MCF 10A (cell line): ENCODE data around the gene GPA33. TPM values are rescaled to one million over a fixed set of nuclear protein-coding genes. Genes with fewer than 3 reads are reported as not detected.
"Not testable (repeated sequence)": the region's sequence is repeated elsewhere in the genome, so short reads cannot be mapped to it uniquely, and the experiment has no call there.

Experiments used
- BruUV-seq: library from RNA; stranded (reverse); fragments of 400-500 nt; replicated peaks from 2 replicates; lab custom pipeline; 2021; lab: Mats Ljungman, UMichigan
- CTCF ChIA-PET: fragments of 300-600 bp; sonication (Branson Sonifier 250); formaldehyde crosslinking; extraction: SDS; loops from one replicate; lab custom pipeline; 2021; ENCODE audit warnings: antibody characterized with exemption, inconsistent platforms; lab: Yijun Ruan, JAX
- POLR2A ChIA-PET: fragments of 300-600, 350-650 bp; sonication (Branson Sonifier 250); formaldehyde crosslinking; extraction: SDS; loops from one replicate; lab custom pipeline; 2020; ENCODE audit warnings: antibody characterized with exemption, inconsistent platforms; lab: Yijun Ruan, JAX
- DNase-seq: peaks from one replicate; pipeline ENCODE4 v3.0.0-alpha.2; 2018; ENCODE audit not compliant: unreplicated experiment
- H3K27ac Mint-ChIP-seq: one replicate; pipeline ENCODE4 v1.8.0; 2022; ENCODE audit warnings: mild to moderate bottlenecking, low read depth, mixed read lengths; ENCODE audit not compliant: unreplicated experiment
- H3K27me3 Mint-ChIP-seq: one replicate; pipeline ENCODE4 v1.8.0; 2022; ENCODE audit warnings: mixed read lengths; ENCODE audit not compliant: insufficient read depth, unreplicated experiment
- H3K36me3 Mint-ChIP-seq: one replicate; pipeline ENCODE4 v1.8.0; 2022; ENCODE audit warnings: mild to moderate bottlenecking, moderate library complexity, mixed read lengths; ENCODE audit not compliant: insufficient read depth, unreplicated experiment
- H3K4me1 Mint-ChIP-seq: one replicate; pipeline ENCODE4 v1.8.0; 2022; ENCODE audit warnings: mixed read lengths; ENCODE audit not compliant: insufficient read depth, unreplicated experiment
- H3K4me3 Mint-ChIP-seq: one replicate; pipeline ENCODE4 v1.8.0; 2022; ENCODE audit warnings: mild to moderate bottlenecking, moderate library complexity, mixed read lengths; ENCODE audit not compliant: unreplicated experiment
- H3K9me3 Mint-ChIP-seq: one replicate; pipeline ENCODE4 v1.8.0; 2022; ENCODE audit warnings: mixed read lengths; ENCODE audit not compliant: unreplicated experiment
- CTCF ChIP-seq: fragments of 200-600 bp; IDR thresholded peaks from one replicate; pipeline ENCODE4 v1.8.0; 2022; ENCODE audit warnings: antibody characterized with exemption, mild to moderate bottlenecking; ENCODE audit not compliant: unreplicated experiment
- intact Hi-C: fragments of 100-400 bp; cut with micrococcal nuclease; formaldehyde crosslinking; loops from 2 replicates; pipeline ENCODE4 v1.14.1; 2022
- total RNA-seq: library from RNA; stranded (reverse); gene quantifications from 2 replicates; pipeline ENCODE4 v1.2.3, GENCODE V29; 2022

Gene GPA33
- total RNA-seq, 1 experiment from 2014 or later, result not detected

GRCh38 chr1:167033646-167034045, 56.5 kb downstream of the GPA33 start:
- Mint-ChIP-seq H3K27me3 (peaks cover 34% of the 10 kb centered on the region), H3K4me3 (no peak overlapping the region), H3K36me3 (no peaks in the 10 kb centered on the region), H3K9me3 (no peaks in the 10 kb centered on the region), H3K27ac (no peak overlapping the region), H3K4me1 (no peaks in the 10 kb centered on the region)
- TF ChIP-seq CTCF, result no peak
- BruUV-seq, result no TSS peak
- intact Hi-C loops, result no loop called here
- POLR2A ChIA-PET, result interaction anchor here (0.6 kb wide), 1 partner anchor 77 kb away, joined by 3 read pairs; no protein-coding TSS in a partner anchor
- CTCF ChIA-PET, result interaction anchor here (1.0 to 2.7 kb wide), 3 partner anchors 24 to 123 kb away, joined by 3 to 12 read pairs (median 5); no protein-coding TSS in a partner anchor
- DNase-seq, result no peak

GRCh38 chr1:167029553-167029952, 60.6 kb downstream of the GPA33 start:
- CTCF ChIA-PET, BruUV-seq, H3K4me1 Mint-ChIP-seq, intact Hi-C loops, H3K4me3 Mint-ChIP-seq, POLR2A ChIA-PET, DNase-seq, H3K36me3 Mint-ChIP-seq, H3K27ac Mint-ChIP-seq, H3K9me3 Mint-ChIP-seq: not testable (repeated sequence)
- peaks cover 70% of the 10 kb centered on the region for H3K27me3 Mint-ChIP-seq

- H3K27ac Mint-ChIP-seq, result no peak overlapping the region
Measured at GRCh38 chr1:167022384-167022783, 67.8 kb downstream of the GPA33 start.

GRCh38 chr1:167016100-167016750, 74.0 kb downstream of the GPA33 start:
- TF ChIP-seq CTCF, result no peak
- Mint-ChIP-seq H3K9me3 (no peaks in the 10 kb centered on the region), H3K27me3 (peaks cover 32% of the 10 kb centered on the region), H3K4me3 (no peak overlapping the region), H3K27ac (no peak overlapping the region), H3K4me1 (no peaks in the 10 kb centered on the region), H3K36me3 (no peaks in the 10 kb centered on the region)
- peak; percentile 9 for DNase-seq
- POLR2A ChIA-PET, result no interaction called here
- CTCF ChIA-PET, result interaction anchor here (0.6 kb wide), 1 partner anchor 177 kb away, joined by 4 read pairs; no protein-coding TSS in a partner anchor
- BruUV-seq, result no TSS peak
- intact Hi-C loops, result no loop called here

More at GRCh38 chr1:167022384-167022783, 67.8 kb downstream of the GPA33 start:
- DNase-seq, result no peak
- ChIA-PET CTCF (interaction anchor here (0.7 to 1.6 kb wide), 5 partner anchors 9 to 112 kb away, joined by 3 to 6 read pairs (median 5); no protein-coding TSS in a partner anchor), POLR2A (no interaction called here)
- Mint-ChIP-seq H3K4me1 (no peaks in the 10 kb centered on the region), H3K4me3 (no peak overlapping the region), H3K27me3 (peaks cover 23% of the 10 kb centered on the region), H3K9me3 (peaks cover 7% of the 10 kb centered on the region), H3K36me3 (no peaks in the 10 kb centered on the region)
- TF ChIP-seq CTCF, result no peak
- BruUV-seq, result no TSS peak
- intact Hi-C loops, result no loop called here
